ENCODE results near the gene DCAF12L2. TPM values are rescaled to one million over a fixed set of nuclear protein-coding genes. Genes with fewer than 3 reads are reported as not detected.

The DCAF12L2 gene
- total and polyA plus RNA-seq, 2 donors (not counting 3 experiments of a cell fraction or from before 2014, with no cell fraction given) = 0.04 TPM; not detected in 1

DNA sequence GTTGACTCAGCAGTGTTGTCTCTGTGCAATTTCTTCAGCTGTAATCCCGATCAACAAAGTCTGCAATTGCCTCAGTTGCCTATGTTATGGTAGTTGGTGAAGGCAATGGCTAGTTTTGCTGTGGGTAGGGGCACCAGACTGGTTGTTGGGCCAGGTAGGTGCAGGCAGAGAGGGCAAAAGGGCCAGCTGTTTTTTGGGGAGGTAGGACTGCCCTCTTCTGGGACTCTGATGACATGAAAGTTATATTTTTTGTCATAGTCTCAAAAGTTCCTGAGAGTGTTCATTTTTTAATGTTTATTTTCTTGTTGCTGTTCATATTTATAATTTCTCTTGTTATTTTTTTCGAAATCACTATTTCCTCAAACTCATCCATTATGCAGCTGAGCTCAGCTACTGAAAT is 25.1 kb downstream of the DCAF12L2 start:
- BruUV-seq (replicated peaks) = no TSS peak
- DNase-seq (ENCODE audit: low read depth, low spot score) (no peak), FAIRE-seq (no peak)
- Histone ChIP-seq H3K4me1 (ENCODE audit: control insufficient read depth, extremely low read depth, insufficient read depth, low read length) (no peaks in the 10 kb centered on the region), H3K9me1 (replicated peaks; ENCODE audit: control insufficient read depth, extremely low read depth, insufficient read depth, low read length) (no peaks in the 10 kb centered on the region), H3K36me3 (ENCODE audit: control insufficient read depth in 2 of 2, extremely low read depth in 1 of 2, insufficient read depth in 2 of 2, low read length in 2 of 2) (no peaks in the 10 kb centered on the region), H3K27ac (ENCODE audit: insufficient read depth, low read depth, low read length) (no peak overlapping the region), H3K9me3 (replicated peaks; ENCODE audit: control insufficient read depth, insufficient read depth, low read length) (no peaks in the 10 kb centered on the region), H3K79me2 (ENCODE audit: control insufficient read depth, insufficient read depth, low read length) (no peaks in the 10 kb centered on the region), H3K9ac (replicated peaks; ENCODE audit: extremely low read depth, insufficient read depth, low read length) (no peak overlapping the region), H3K27me3 (ENCODE audit: control insufficient read depth in 2 of 2, insufficient read depth in 2 of 2, low read length in 2 of 2) (no peaks in the 10 kb centered on the region), H4K20me1 (replicated peaks; ENCODE audit: control insufficient read depth, extremely low read depth, insufficient read depth, low read length) (no peaks in the 10 kb centered on the region), H2AFZ (ENCODE audit: low read depth, low read length) (no peak overlapping the region), H3K4me3 (replicated peaks in 1 of 3; ENCODE audit: insufficient read depth in 1 of 3, low read depth in 1 of 3, low read length in 3 of 3) (no peak overlapping the region), H3K4me2 (ENCODE audit: insufficient read depth, low read length) (no peak overlapping the region)
- dilution Hi-C loops (cut with MboI; ENCODE audit: extremely low pct_ligation_motif_present, low sequenced_read_pairs) = no loop called here
- intact Hi-C loops (cut with micrococcal nuclease) = no loop called here
- TF ChIP-seq, protein P1, sequence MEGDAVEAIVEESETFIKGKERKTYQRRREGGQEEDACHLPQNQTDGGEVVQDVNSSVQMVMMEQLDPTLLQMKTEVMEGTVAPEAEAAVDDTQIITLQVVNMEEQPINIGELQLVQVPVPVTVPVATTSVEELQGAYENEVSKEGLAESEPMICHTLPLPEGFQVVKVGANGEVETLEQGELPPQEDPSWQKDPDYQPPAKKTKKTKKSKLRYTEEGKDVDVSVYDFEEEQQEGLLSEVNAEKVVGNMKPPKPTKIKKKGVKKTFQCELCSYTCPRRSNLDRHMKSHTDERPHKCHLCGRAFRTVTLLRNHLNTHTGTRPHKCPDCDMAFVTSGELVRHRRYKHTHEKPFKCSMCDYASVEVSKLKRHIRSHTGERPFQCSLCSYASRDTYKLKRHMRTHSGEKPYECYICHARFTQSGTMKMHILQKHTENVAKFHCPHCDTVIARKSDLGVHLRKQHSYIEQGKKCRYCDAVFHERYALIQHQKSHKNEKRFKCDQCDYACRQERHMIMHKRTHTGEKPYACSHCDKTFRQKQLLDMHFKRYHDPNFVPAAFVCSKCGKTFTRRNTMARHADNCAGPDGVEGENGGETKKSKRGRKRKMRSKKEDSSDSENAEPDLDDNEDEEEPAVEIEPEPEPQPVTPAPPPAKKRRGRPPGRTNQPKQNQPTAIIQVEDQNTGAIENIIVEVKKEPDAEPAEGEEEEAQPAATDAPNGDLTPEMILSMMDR (IDR thresholded peaks at IDR 0.05; ENCODE audit: extremely low read depth in 1 of 2, insufficient read depth in 1 of 2, low read depth in 1 of 2, low read length in 2 of 2) = no peak
- TF ChIP-seq POLR2AphosphoS5 (IDR thresholded peaks at IDR 0.05; ENCODE audit: insufficient read depth, low read depth, low read length) = no peak
- TF ChIP-seq, protein P2, sequence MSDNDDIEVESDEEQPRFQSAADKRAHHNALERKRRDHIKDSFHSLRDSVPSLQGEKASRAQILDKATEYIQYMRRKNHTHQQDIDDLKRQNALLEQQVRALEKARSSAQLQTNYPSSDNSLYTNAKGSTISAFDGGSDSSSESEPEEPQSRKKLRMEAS (IDR thresholded peaks at IDR 0.05; ENCODE audit: insufficient read depth, insufficient read length) = no peak
- TF ChIP-seq GATA2 (IDR thresholded peaks at IDR 0.05; ENCODE audit: insufficient read depth, insufficient read length, low read depth, low read length) = no peak
- TF ChIP-seq POLR2A (IDR thresholded peaks at IDR 0.05; ENCODE audit: low read depth, low read length) = no peak
- no peak for TF ChIP-seq FOS (IDR thresholded peaks at IDR 0.05; ENCODE audit: borderline replicate concordance, insufficient read depth, low read length)
- ChIA-PET CTCF (no interaction called here), POLR2A (no interaction called here)

DNA sequence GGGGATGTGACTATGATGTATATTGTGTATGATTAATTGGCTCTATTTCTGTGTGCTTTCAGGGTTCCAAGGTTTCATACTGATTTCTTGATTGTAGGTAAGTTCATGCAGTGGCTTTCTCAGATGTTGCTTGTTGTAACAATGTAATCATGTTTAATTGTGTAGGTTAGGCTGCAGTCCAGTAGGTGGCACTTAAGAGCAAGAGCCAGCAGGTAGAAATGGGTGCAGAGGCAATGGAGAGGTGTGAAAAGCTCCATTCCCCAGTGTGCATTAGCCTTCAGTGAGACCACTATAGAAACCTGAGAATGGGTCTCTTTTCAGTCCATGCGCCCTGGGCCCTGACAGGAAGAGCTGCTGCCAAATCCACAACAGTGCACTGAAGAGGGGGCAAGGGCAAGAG is 28.2 kb downstream of the DCAF12L2 start:
- ChIA-PET CTCF (no interaction called here), POLR2A (no interaction called here)
- Histone ChIP-seq H3K9ac (replicated peaks; ENCODE audit: extremely low read depth, insufficient read depth, low read length) (no peak overlapping the region), H3K79me2 (ENCODE audit: control insufficient read depth, insufficient read depth, low read length) (no peaks in the 10 kb centered on the region), H3K9me1 (replicated peaks; ENCODE audit: control insufficient read depth, extremely low read depth, insufficient read depth, low read length) (no peaks in the 10 kb centered on the region), H3K36me3 (ENCODE audit: control insufficient read depth in 2 of 2, extremely low read depth in 1 of 2, insufficient read depth in 2 of 2, low read length in 2 of 2) (no peaks in the 10 kb centered on the region), H3K9me3 (replicated peaks; ENCODE audit: control insufficient read depth, insufficient read depth, low read length) (no peaks in the 10 kb centered on the region), H3K4me1 (ENCODE audit: control insufficient read depth, extremely low read depth, insufficient read depth, low read length) (no peaks in the 10 kb centered on the region), H2AFZ (ENCODE audit: low read depth, low read length) (no peak overlapping the region), H3K27me3 (ENCODE audit: control insufficient read depth in 2 of 2, insufficient read depth in 2 of 2, low read length in 2 of 2) (no peaks in the 10 kb centered on the region), H3K27ac (ENCODE audit: insufficient read depth, low read depth, low read length) (no peak overlapping the region), H3K4me2 (ENCODE audit: insufficient read depth, low read length) (no peak overlapping the region), H4K20me1 (replicated peaks; ENCODE audit: control insufficient read depth, extremely low read depth, insufficient read depth, low read length) (no peaks in the 10 kb centered on the region), H3K4me3 (replicated peaks in 1 of 3; ENCODE audit: insufficient read depth in 1 of 3, low read depth in 1 of 3, low read length in 3 of 3) (no peak overlapping the region)
- no peak for FAIRE-seq
- TF ChIP-seq MYC (IDR thresholded peaks at IDR 0.05; ENCODE audit: low read depth, low read length) (no peak), EZH2 (IDR thresholded peaks at IDR 0.05; ENCODE audit: borderline replicate concordance, low read depth, low read length, severe bottlenecking) (no peak), GATA2 (IDR thresholded peaks at IDR 0.05; ENCODE audit: insufficient read depth, insufficient read length, low read depth, low read length) (no peak), POLR2AphosphoS5 (IDR thresholded peaks at IDR 0.05; ENCODE audit: insufficient read depth, low read depth, low read length) (no peak), FOS (IDR thresholded peaks at IDR 0.05; ENCODE audit: borderline replicate concordance, insufficient read depth, low read length) (no peak), JUN (IDR thresholded peaks at IDR 0.05; ENCODE audit: borderline replicate concordance, insufficient read depth, insufficient read length, low read depth) (no peak), POLR2A (IDR thresholded peaks at IDR 0.05; ENCODE audit: low read depth, low read length) (no peak)
- TF ChIP-seq, protein P1 (IDR thresholded peaks at IDR 0.05; ENCODE audit: extremely low read depth in 1 of 2, insufficient read depth in 1 of 2, low read depth in 1 of 2, low read length in 2 of 2) = no peak
- TF ChIP-seq, protein P2 (IDR thresholded peaks at IDR 0.05; ENCODE audit: insufficient read depth, insufficient read length) = no peak
- BruUV-seq (replicated peaks) = no TSS peak
- intact Hi-C loops (cut with micrococcal nuclease) = loop anchor here (10.0 kb wide), 2 partner anchors 897 to 1733 kb away; no protein-coding TSS in a partner anchor
- no peak for DNase-seq (ENCODE audit: low read depth, low spot score)
- dilution Hi-C loops (cut with MboI; ENCODE audit: extremely low pct_ligation_motif_present, low sequenced_read_pairs) = no loop called here
